HG02763 (cell line): ENCODE data around the gene PRIMPOL.
"Not testable (repeated sequence)": the region's sequence is repeated elsewhere in the genome, so short reads cannot be mapped to it uniquely, and the experiment has no call there.

Source experiments
- ATAC-seq: cut with Tn5 transposase; IDR thresholded peaks from one replicate; pipeline ENCODE4 v1.9.1; 2021; ENCODE audit warnings: mild to moderate bottlenecking, moderate library complexity; ENCODE audit not compliant: unreplicated experiment

Gene PRIMPOL

DNA sequence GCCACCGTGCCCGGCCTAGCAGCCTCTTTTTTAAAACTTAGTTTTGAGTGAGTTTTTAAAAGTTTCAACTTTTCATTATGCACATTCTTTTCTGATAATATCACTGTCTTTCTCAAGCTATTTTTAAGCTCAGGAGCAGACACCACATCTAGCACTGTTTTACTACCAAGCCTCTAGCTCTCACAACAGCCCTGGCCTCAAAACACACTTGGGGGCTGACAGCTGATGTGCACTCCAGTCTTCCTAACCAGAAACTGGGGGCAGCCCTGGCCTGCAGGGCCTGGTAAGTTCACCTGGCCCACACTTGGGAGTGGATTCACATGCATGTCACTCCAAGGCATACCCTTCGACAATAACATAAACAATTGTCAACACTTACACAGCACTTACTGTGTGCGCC is 50.4 kb downstream of the PRIMPOL start:
- no peak for ATAC-seq

DNA sequence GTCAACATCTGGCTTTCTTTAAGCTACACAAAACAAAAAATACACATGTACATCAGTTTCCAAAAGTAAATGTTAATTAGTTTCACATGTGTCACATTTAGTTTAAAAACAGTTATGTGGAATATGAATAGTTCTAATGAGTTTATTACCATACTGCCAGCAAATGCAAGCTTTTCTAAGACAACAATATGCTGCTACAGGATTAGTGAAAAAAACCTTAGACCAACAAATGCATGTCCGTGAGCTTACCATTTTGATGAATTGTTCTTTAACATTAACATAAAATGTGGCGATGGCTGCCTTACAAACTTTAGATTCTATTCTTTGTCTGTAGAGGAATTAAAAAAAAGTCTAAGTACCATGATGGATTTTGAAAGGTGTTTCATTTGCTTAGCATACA is 52.6 kb downstream of the PRIMPOL start:
- ATAC-seq = no peak

GRCh38 chr4:184705692-184706091 is 56.2 kb downstream of the PRIMPOL start:
- no peak for ATAC-seq

- ATAC-seq = no peak
Observed at GRCh38 chr4:184706453-184706852, 56.9 kb downstream of the PRIMPOL start.

GRCh38 chr4:184712322-184712721 is 62.8 kb downstream of the PRIMPOL start:
- ATAC-seq = no peak

DNA sequence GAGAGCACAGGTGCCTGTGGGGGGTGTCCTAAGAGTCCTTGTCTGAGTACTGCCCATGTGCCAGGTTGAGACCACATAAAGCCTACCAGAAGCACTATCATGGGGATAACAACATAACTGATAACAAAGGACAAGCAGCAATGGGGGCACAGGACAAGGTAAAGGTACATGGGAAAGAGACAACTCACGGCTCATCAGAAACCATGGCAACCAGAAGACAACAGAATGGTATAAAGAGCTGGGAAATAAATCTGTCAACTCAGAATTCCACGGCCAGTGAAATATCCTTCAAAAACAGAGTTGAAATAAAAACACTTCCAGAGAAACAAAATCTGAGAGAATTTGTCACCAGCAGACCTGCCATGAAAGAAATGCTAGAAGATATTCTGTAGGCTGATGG is 64.3 kb downstream of the PRIMPOL start:
- no peak for ATAC-seq

DNA sequence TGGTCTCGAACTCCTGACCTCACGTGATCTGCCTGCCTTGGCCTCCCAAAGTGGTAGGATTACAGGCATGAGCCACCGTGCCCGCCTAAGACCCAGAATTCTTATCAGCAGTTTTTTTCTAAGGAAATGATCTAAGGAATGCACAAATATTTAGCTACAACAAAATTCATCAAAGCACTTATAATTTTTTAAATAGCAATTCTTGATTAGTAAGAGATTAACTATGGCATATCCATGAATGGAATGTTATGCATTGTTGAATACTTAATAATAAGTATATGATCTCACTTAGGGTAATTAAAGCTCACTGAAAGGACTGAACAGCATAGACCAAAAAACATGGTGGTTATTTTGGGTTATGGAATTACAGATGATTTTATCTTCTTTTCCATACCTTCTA is 66.0 kb downstream of the PRIMPOL start:
- ATAC-seq = no peak

- no peak for ATAC-seq
Observed at GRCh38 chr4:184719407-184719806, 69.9 kb downstream of the PRIMPOL start.

GRCh38 chr4:184721254-184721653 is 71.7 kb downstream of the PRIMPOL start:
- no peak for ATAC-seq

DNA sequence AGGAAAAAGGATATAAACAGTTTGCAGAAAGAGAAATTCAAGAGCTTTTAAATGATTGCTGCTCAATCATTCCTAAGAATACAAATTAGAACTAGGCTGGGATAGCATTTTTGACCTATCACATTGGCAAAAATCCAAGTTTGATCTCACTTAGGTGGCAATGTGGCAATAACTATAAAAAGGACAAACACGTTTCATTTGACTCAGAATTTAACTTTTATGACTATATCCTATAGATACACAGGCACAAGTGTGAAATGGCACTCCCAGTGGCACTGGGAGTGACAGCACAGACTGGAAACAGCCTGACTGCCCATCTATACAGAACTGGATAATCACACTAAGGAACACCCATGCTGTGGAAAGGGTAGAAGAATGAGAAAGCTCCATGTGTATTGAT is 73.3 kb downstream of the PRIMPOL start:
- ATAC-seq = no peak

- ATAC-seq = no peak
Observed at GRCh38 chr4:184727430-184727829, 77.9 kb downstream of the PRIMPOL start.

DNA sequence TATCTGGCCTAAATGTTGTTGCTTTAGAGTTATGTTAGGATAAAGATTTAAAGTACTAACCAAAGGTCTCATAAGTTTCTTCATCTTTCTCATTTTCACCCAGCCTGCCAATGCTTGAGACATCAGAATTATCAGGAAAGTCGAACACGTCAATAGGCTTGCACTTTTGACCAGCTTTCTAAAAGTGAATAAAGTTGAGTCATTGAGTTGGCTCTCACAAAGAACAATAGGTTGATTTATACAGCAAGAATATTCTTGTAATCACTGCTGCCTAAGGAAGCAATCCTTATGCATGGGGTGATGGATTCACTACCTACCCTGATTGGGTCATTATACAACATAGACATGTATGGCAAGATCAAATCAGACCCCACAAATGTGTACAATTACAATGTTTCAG is 79.3 kb downstream of the PRIMPOL start:
- ATAC-seq = no peak

DNA sequence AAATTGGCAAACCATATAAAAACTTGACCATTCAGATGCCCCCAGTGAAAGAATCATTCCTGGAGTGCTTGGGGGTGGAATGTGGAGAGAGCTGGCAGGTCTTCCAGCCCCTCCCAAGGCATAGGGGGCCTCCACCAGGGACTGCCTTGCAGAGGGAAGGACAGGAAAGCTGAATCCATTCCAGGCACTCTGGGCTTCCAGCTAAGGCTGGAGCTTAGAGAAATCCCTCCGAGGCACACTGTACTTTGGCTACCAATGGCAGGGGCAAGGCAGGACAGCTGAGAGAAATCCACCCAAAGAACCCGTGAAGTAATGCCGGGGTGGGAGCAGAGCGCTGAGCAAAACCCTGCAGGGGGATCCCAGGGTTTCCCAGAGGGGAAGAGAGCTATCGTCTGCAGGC is 80.4 kb downstream of the PRIMPOL start:
- ATAC-seq = no peak

GRCh38 chr4:184731056-184731455 is 81.5 kb downstream of the PRIMPOL start:
- ATAC-seq = no peak

- no peak for ATAC-seq
Observed at GRCh38 chr4:184732126-184732525, 82.6 kb downstream of the PRIMPOL start.

DNA sequence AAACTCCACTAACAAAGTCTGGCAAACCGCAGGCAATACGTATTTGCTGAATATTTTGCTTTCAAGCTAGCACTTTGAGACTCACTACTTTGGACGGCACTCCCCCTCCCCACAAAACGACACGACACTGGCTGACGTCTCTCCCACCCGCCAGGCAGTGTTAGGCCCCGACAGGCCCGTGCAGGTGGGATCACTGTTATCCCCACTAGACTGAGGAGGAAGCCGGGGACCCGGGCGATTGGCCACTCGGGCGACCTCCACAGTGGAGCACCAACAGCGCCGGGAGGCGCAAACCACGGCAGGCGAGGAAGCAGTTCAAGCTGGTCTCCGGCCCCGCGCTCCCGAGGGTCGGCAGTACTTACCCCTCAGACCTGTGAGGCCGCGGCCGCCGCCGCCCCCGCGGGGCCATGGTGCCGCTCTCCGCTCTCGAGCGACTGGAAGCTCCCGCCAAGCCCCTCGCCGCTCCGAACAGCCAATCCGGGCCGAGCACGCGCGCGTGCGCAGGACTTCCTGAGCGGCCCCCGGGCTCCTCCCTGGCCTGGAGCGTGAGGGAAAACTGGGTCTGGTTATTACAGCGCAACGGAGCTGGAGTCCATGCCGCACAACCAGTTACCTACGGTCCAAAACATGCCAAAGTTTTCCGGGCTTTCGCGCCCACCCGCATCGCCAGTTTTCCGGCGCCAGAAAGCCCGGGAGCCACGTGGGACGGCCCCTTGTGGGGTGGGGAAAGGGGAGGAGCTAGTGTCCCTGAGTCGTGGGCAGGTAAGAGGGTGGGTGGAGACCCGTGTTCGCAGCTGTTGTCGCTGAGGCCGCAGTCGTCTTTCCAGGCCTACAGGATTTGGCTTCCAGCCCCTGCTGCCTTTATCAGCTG is 84.4 kb downstream of the PRIMPOL start, which contains the start of gene CENPU:
CENPU (minus strand) TSS at position 443 of the 871 bp plus-strand sequence; CDS start at position 409, 34 bp downstream.
- peak; percentile 90 for ATAC-seq

GRCh38 chr4:184734758-184735157 is 85.2 kb downstream of the PRIMPOL start:
- no peak for ATAC-seq

DNA sequence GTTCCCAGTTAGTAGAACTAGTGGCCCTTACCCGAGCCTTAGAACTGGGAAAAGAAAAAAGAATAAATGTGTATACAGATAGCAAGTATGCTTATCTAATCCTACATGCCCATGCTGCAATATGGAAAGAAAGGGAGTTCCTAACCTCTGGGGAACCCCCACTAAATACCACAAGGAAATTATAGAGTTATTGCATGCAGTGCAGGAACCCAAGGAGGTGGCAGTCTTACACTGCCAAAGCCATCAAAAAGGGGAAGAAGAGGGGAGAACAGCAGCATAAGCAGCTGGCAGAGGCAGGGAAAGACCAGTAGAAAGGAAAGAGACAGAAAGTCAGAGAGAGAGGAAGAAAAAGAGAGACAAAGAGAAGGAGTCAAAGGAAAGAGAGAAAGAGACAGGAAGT is 90.0 kb downstream of the PRIMPOL start:
- not testable (repeated sequence) for ATAC-seq

DNA sequence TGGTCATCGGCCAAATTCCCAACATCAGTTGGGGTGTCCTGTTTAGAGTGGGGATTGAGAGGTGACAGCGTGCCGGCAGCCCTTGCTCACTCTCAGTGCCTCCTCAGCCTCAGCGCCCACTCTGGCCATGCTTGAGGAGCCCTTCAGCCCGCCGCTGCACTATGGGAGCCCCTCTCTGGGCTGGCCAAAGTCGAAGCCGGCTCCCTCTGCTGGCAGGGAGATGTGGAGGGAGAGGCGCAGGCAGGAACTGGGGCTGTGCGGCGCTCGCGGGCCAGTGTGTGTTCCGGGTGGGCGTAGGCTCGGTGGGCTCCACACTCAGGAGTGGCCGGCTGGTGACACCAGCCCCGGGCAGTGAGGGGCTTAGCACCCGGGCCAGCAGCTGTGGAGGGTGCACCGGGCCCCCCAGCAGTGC is 91.4 kb downstream of the PRIMPOL start:
- no peak for ATAC-seq

DNA sequence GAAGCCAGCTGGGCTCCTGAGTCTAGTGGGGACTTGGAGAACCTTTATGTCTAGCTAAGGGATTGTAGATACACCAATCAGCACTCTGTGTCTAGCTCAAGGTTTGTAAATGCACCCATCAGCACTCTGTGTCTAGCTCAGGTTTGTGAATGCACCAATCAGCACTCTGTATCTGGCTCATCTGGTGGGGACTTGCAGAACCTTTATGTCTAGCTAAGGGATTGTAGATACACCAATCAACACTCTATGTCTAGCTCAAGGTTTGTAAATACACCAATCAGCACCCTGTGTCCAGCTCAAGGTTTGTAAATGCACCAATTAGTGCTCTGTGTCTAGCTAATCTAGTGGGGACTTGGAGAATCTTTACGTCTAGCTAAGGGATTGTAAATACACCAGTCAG is 92.1 kb downstream of the PRIMPOL start:
- ATAC-seq = not testable (repeated sequence)

GRCh38 chr4:184743650-184744049 is 94.1 kb downstream of the PRIMPOL start:
- no peak for ATAC-seq

DNA sequence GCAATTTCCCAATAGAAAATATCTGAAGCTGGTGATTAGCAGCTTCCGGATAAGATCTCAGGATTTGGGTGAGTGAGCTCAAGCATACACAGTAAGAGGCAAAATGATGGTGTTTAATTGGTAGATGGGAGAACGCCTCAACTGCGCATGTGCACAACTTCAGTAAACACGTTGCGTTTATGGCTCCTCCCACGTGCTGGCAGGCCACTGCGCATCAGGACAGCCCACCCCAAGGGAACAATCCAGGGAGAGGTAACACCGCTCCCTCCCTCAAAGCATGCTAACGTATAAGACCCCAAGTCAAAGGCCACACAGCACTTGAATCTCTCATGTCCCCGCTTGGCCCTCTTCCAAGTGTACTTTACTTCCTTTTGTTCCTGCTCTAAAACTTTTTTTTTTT is 94.7 kb downstream of the PRIMPOL start:
- ATAC-seq = no peak
